ENCODE data around the gene HAPLN2. TPM values are rescaled to one million over a fixed set of nuclear protein-coding genes. Genes with fewer than 3 reads are reported as not detected.

The HAPLN2 gene
- total and polyA plus RNA-seq, 2 donors (not counting 1 experiment from before 2014, with no cell fraction given), result 0.13 TPM; not detected in 1

GRCh38 chr1:156671804-156672203 is 52.6 kb downstream of the HAPLN2 start:
- H3K27me3 Mint-ChIP-seq, result peaks cover 30% of the 10 kb centered on the region
- CTCF ChIA-PET, result interaction anchor here (1.2 kb wide), 1 partner anchor 17 kb away, joined by 3 read pairs; no protein-coding TSS in a partner anchor

More at GRCh38 chr1:156671804-156672203, 52.6 kb downstream of the HAPLN2 start:
- H3K4me3 ChIP-seq (ENCODE audit: control extremely low read depth in 1 of 5, extremely low read depth in 1 of 5, insufficient read depth in 1 of 5, low read depth in 2 of 5, low read length in 4 of 5), result no peak overlapping the region
- no peak overlapping the region for H3K27ac Mint-ChIP-seq
- no peaks in the 10 kb centered on the region for H4K20me1 ChIP-seq (ENCODE audit: control insufficient read depth, insufficient read depth, low read length, poor library complexity, severe bottlenecking)
- no peak overlapping the region for H3K4me3 Mint-ChIP-seq
- H3K9ac ChIP-seq (ENCODE audit: low read length), result no peak overlapping the region
- no peak overlapping the region for H3K27ac ChIP-seq (ENCODE audit: low read length in 2 of 2)
- H3K4me1 ChIP-seq (ENCODE audit: control insufficient read depth in 2 of 2, insufficient read depth in 2 of 2, low read length in 2 of 2), result peaks cover 2% of the 10 kb centered on the region in 2 donors
- intact Hi-C loops (cut with micrococcal nuclease), result no loop called here
- H3K79me2 ChIP-seq (ENCODE audit: control insufficient read depth, insufficient read depth, low read length), result no peaks in the 10 kb centered on the region
- H3K9me3 ChIP-seq (ENCODE audit: control extremely low read depth in 1 of 3, control insufficient read depth in 2 of 3, insufficient read depth in 1 of 3, low read length in 2 of 3), result no peaks in the 10 kb centered on the region
- H3K4me1 Mint-ChIP-seq, result peaks cover 2% of the 10 kb centered on the region
- TF ChIP-seq CTCF (IDR thresholded peaks at IDR 0.05) (no peak), EZH2 (IDR thresholded peaks at IDR 0.05; ENCODE audit: borderline replicate concordance, insufficient read depth, low read depth, low read length, poor library complexity, severe bottlenecking) (no peak)
- no peak overlapping the region for H2AFZ ChIP-seq (ENCODE audit: insufficient read depth, low read depth, low read length, poor library complexity, severe bottlenecking)
- 100% methylated on average over 1 of the region's 2 CpGs for WGBS (ENCODE audit: insufficient coverage)
- POLR2A ChIA-PET, result no interaction called here
- H3K27me3 ChIP-seq (replicated peaks in 1 of 4; ENCODE audit: control extremely low read depth in 1 of 4, control insufficient read depth in 3 of 4, insufficient read depth in 4 of 4, low read length in 3 of 4), result peaks cover 0 to 38% (median 9%) of the 10 kb centered on the region in 4 experiments
- DNase-seq (no peak), ATAC-seq (ENCODE audit: low read depth) (no peak)
- H3K9me3 Mint-ChIP-seq (ENCODE audit: insufficient read depth), result no peaks in the 10 kb centered on the region
- H3K36me3 ChIP-seq (replicated peaks in 1 of 2; ENCODE audit: control extremely low read depth in 1 of 2, control insufficient read depth in 1 of 2, extremely low read depth in 1 of 2, insufficient read depth in 2 of 2, low read length in 1 of 2), result no peaks in the 10 kb centered on the region
- H3K4me2 ChIP-seq (replicated peaks; ENCODE audit: low read depth, low read length, poor library complexity, severe bottlenecking), result no peak overlapping the region

Data from B cell (primary cell).